GM18499 (cell line): Measurements from ENCODE around the gene RGS12.

Source experiments
- ATAC-seq: cut with Tn5 transposase; IDR thresholded peaks from one replicate; pipeline ENCODE4 v1.9.1; 2021; ENCODE audit warnings: moderate number of reproducible peaks; ENCODE audit not compliant: insufficient read depth, unreplicated experiment

Gene RGS12

GRCh38 chr4:3292571-3293400 lies at the start of gene RGS12:
Gene RGS12, plus strand, starts transcription at chr4:3293021. Its CDS starts 23,150 bp downstream, at chr4:3316171.
- ATAC-seq, result no peak

- no peak for ATAC-seq
Measured at GRCh38 chr4:3243136-3243780, 49.6 kb upstream of the RGS12 start.

- no peak for ATAC-seq
Measured at GRCh38 chr4:3244002-3244401, 48.8 kb upstream of the RGS12 start.

- ATAC-seq, result no peak
Measured at GRCh38 chr4:3244747-3245146, 48.1 kb upstream of the RGS12 start.

- ATAC-seq, result no peak
Measured at GRCh38 chr4:3245676-3246075, 47.1 kb upstream of the RGS12 start.

- no peak for ATAC-seq
Measured at GRCh38 chr4:3246458-3247398, 46.1 kb upstream of the RGS12 start.

- ATAC-seq, result no peak
Measured at GRCh38 chr4:3247399-3248177, 45.2 kb upstream of the RGS12 start.

- no peak for ATAC-seq
Measured at GRCh38 chr4:3248178-3248480, 44.7 kb upstream of the RGS12 start.

GRCh38 chr4:3248811-3249661 lies 43.8 kb upstream of the RGS12 start, which contains the start of gene MSANTD1:
Gene MSANTD1, plus strand, starts transcription at chr4:3249159. Its CDS starts 64 bp downstream, at chr4:3249223.
- ATAC-seq, result no peak

- no peak for ATAC-seq
Measured at GRCh38 chr4:3249711-3250437, 42.9 kb upstream of the RGS12 start.

- no peak for ATAC-seq
Measured at GRCh38 chr4:3250438-3250955, 42.3 kb upstream of the RGS12 start.

- no peak for ATAC-seq
Measured at GRCh38 chr4:3250956-3251690, 41.7 kb upstream of the RGS12 start.

- no peak for ATAC-seq
Measured at GRCh38 chr4:3251691-3252479, 40.9 kb upstream of the RGS12 start.

- no peak for ATAC-seq
Measured at GRCh38 chr4:3252480-3252828, 40.4 kb upstream of the RGS12 start.

GRCh38 chr4:3252831-3253641 lies 39.8 kb upstream of the RGS12 start:
- ATAC-seq, result no peak

- ATAC-seq, result no peak
Measured at GRCh38 chr4:3253808-3254207, 39.0 kb upstream of the RGS12 start.
